Epithelial cell of esophagus (primary cell): Measurements from ENCODE around the gene NCOR2.
A peak's percentile ranks its signal among the peaks of the same experiment; 100 is the strongest.

ENCODE experiments used
- DNase-seq: peaks from one replicate; pipeline ENCODE4 v3.0.0; 2010; ENCODE audit warnings: low read depth
- H3K4me3 ChIP-seq: 2 replicates; pipeline ENCODE4 v1.5.1; 2011; ENCODE audit warnings: mild to moderate bottlenecking, low read length, control low read depth
- CTCF ChIP-seq: IDR thresholded peaks from 2 replicates; pipeline ENCODE4 v1.5.1; 2011; ENCODE audit warnings: low read depth, mild to moderate bottlenecking, low read length, control low read depth, inconsistent platforms; ENCODE audit not compliant: insufficient read depth; ENCODE audit errors: missing control alignments

The NCOR2 gene

GRCh38 chr12:124610629-124611558, 43.5 kb upstream of the NCOR2 start:
- TF ChIP-seq CTCF = no peak
- no peak for DNase-seq
- no peak overlapping the region for H3K4me3 ChIP-seq

GRCh38 chr12:124610021-124610612, 42.7 kb upstream of the NCOR2 start:
- TF ChIP-seq CTCF = no peak
- no peak for DNase-seq
- no peak overlapping the region for H3K4me3 ChIP-seq

DNA sequence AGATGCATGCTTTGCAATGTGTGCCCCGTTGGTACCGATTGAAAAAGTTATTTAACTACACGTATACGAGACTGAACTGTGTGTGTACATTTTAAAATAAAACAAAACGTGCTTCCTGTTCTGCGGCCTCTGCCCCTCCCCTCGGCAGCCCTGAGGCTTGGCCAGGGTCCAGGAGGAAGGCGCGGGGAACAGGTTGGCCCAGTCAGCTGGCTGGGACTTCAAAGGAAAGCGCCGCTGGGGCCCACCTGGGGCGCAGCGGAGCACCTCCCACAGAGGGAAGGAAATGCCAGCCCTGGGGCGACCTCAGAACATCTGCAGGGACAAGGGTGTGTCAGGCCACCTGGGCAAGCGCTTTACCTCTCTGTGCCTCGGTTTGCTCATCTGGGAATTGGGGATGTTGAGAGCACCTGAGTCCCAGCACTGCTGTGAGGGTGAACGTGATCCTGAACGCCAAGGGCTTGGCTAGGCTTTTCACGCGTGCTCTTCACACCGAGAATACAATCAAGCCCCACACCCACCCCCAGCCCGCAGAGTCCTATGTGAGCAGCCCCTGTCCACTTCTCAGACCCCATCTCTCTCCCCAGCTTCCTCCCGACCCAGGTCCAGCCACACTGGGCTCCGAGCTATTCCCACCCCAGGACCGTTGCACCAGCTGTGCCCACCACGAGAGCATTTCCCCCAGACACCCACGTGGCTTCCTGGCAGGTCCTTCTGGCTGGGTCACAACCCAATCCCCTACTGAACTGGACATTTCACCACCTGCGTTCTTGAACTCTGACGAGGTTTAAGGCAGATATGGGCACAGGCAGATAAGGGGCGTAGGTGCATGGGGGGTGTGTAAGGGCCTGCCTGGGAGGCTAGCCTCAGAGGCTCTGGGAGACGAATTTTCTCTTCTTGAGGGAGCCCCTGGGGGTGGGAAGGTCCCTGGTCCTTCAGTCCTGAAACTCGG, 41.9 kb upstream of the NCOR2 start:
- peak; percentile 92 for DNase-seq
- TF ChIP-seq CTCF = no peak
- H3K4me3 ChIP-seq = no peak overlapping the region

- no peak for TF ChIP-seq CTCF
- DNase-seq = peak; percentile 58
- H3K4me3 ChIP-seq = no peak overlapping the region
Observed at GRCh38 chr12:124608450-124608870, 41.0 kb upstream of the NCOR2 start.

DNA sequence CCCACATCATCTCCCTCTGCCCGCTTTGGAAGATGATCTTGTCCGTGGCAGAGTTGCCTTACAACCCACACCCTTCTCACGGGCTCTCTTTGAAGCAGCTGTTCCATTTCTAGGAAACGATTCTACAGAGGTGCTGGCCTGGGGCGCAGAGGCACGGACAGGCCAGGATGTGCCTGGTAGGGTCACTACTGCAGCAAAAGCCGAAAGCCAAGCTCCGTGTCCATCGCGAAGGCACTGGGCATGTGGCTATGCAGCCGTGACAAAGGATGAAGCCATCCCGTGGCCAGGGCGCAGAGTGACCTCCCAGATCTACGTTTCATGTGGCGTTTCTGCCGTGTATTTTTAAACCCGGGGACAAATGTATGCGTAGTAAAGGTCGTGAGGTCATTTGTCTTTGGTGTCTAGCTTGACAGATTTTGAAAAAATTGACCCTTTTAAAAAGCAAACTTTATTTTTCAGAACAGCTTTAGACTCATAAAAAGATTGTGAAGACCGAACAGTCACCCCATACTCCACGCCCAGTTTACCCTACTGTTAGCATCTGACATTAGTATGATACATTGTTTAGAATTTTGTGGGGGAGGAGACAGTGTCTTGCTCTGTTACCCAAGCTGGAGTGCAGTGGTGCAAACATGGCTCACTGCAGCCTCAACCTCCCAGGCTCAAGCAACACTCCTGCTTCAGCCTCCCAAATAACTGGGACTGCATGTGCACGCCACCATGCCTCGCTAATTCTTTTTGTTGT, 40.4 kb upstream of the NCOR2 start:
- peak; percentile 76 for DNase-seq
- H3K4me3 ChIP-seq = no peak overlapping the region
- no peak for TF ChIP-seq CTCF

GRCh38 chr12:124605883-124606774, 38.7 kb upstream of the NCOR2 start:
- H3K4me3 ChIP-seq = no peak overlapping the region
- no peak for TF ChIP-seq CTCF
- DNase-seq = no peak
